Activated B cell treated with CpG ODN at 0.5 μM for 24 hours (primary cell): Measurements from ENCODE around the gene FGF9. TPM values are rescaled to one million over a fixed set of nuclear protein-coding genes. Genes with fewer than 3 reads are reported as not detected.

Source experiments
- ATAC-seq: fragments of 200-7000 bp; cut with Tn5 transposase; one replicate; pipeline ENCODE4 v1.10.0; 2021; ENCODE audit warnings: low read depth, mild to moderate bottlenecking, moderate library complexity
- CTCF ChIA-PET: fragments of 350-600 bp; sonication (Branson Sonifier 250); formaldehyde crosslinking; loops from one replicate; lab custom pipeline; 2021; ENCODE audit warnings: antibody characterized with exemption; lab: Charles Lee
- POLR2A ChIA-PET: fragments of 350-600 bp; sonication (Branson Sonifier 250); formaldehyde crosslinking; loops from one replicate; lab custom pipeline; 2021; ENCODE audit warnings: antibody characterized with exemption; lab: Charles Lee
- DNase-seq: peaks from one replicate; pipeline ENCODE4 v3.0.0; 2022
- H3K27ac Mint-ChIP-seq: one replicate; pipeline ENCODE4 v1.8.0; 2020; ENCODE audit warnings: mixed read lengths
- H3K27me3 Mint-ChIP-seq: one replicate; pipeline ENCODE4 v1.8.0; 2021; ENCODE audit warnings: mixed read lengths
- H3K36me3 Mint-ChIP-seq: one replicate; pipeline ENCODE4 v1.8.0; 2021; ENCODE audit warnings: low read depth, mixed read lengths
- H3K4me1 Mint-ChIP-seq: one replicate; pipeline ENCODE4 v1.8.0; 2021; ENCODE audit warnings: mixed read lengths
- H3K4me3 Mint-ChIP-seq: one replicate; pipeline ENCODE4 v1.8.0; 2020; ENCODE audit warnings: mild to moderate bottlenecking, mixed read lengths
- H3K9me3 Mint-ChIP-seq: one replicate; pipeline ENCODE4 v1.8.0; 2020; ENCODE audit warnings: mixed read lengths
- intact Hi-C: fragments of 100-400 bp; cut with micrococcal nuclease; formaldehyde crosslinking; loops from one replicate; pipeline ENCODE4 v1.15.1; 2024
- total RNA-seq: library from RNA; stranded (reverse); gene quantifications from 2 replicates; pipeline ENCODE4 v1.2.3, GENCODE V29; 2022
- TF ChIP-seq, protein P1 (sequence below): fragments of 200-600 bp; IDR thresholded peaks from one replicate; pipeline ENCODE4 v1.8.0; 2022; ENCODE audit warnings: antibody characterized with exemption, mild to moderate bottlenecking

Gene FGF9
- total RNA-seq, 1 donor from 2014 or later, result 0.22 TPM

- Mint-ChIP-seq H3K9me3 (no peaks in the 10 kb centered on the region), H3K4me1 (no peaks in the 10 kb centered on the region), H3K27me3 (no peaks in the 10 kb centered on the region), H3K36me3 (no peaks in the 10 kb centered on the region), H3K4me3 (no peak overlapping the region), H3K27ac (no peak overlapping the region)
- ChIA-PET CTCF (no interaction called here), POLR2A (no interaction called here)
- DNase-seq, result no peak
- no peak for ATAC-seq
- intact Hi-C loops, result no loop called here
- TF ChIP-seq, protein P1, sequence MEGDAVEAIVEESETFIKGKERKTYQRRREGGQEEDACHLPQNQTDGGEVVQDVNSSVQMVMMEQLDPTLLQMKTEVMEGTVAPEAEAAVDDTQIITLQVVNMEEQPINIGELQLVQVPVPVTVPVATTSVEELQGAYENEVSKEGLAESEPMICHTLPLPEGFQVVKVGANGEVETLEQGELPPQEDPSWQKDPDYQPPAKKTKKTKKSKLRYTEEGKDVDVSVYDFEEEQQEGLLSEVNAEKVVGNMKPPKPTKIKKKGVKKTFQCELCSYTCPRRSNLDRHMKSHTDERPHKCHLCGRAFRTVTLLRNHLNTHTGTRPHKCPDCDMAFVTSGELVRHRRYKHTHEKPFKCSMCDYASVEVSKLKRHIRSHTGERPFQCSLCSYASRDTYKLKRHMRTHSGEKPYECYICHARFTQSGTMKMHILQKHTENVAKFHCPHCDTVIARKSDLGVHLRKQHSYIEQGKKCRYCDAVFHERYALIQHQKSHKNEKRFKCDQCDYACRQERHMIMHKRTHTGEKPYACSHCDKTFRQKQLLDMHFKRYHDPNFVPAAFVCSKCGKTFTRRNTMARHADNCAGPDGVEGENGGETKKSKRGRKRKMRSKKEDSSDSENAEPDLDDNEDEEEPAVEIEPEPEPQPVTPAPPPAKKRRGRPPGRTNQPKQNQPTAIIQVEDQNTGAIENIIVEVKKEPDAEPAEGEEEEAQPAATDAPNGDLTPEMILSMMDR, result no peak
Observed at GRCh38 chr13:21735701-21736401, 65.0 kb downstream of the FGF9 start.

DNA sequence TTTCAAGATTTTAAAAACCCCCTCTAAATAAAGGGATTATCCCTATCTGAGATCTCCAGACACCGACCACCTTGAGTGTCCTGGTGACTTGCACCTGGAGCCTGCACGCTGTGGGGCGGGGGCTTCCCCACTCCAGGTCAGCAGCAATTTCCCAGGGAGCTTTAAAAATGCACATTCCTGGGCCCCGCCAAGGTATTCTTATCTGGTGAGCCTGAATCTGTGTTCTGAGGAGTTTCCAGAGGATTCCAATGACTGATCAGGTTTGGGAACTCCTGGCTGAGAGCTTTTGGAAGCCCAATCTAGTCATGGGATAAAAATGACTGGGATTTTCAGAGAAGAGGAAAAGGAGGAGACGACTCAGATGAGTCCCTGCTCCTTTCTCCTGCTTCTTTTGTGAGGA is 66.1 kb downstream of the FGF9 start:
- Mint-ChIP-seq H3K4me3 (no peak overlapping the region), H3K27ac (no peak overlapping the region), H3K9me3 (no peaks in the 10 kb centered on the region), H3K4me1 (no peaks in the 10 kb centered on the region), H3K36me3 (no peaks in the 10 kb centered on the region), H3K27me3 (no peaks in the 10 kb centered on the region)
- intact Hi-C loops, result no loop called here
- DNase-seq (no peak), ATAC-seq (no peak)
- TF ChIP-seq, protein P1, result no peak
- ChIA-PET CTCF (no interaction called here), POLR2A (no interaction called here)

- Mint-ChIP-seq H3K27me3 (no peaks in the 10 kb centered on the region), H3K9me3 (no peaks in the 10 kb centered on the region), H3K4me3 (no peak overlapping the region), H3K27ac (no peak overlapping the region), H3K4me1 (no peaks in the 10 kb centered on the region), H3K36me3 (no peaks in the 10 kb centered on the region)
- ChIA-PET POLR2A (no interaction called here), CTCF (no interaction called here)
- TF ChIP-seq, protein P1, result no peak
- no peak for DNase-seq
- intact Hi-C loops, result no loop called here
- ATAC-seq, result no peak
Observed at GRCh38 chr13:21738630-21739029, 67.8 kb downstream of the FGF9 start.

DNA sequence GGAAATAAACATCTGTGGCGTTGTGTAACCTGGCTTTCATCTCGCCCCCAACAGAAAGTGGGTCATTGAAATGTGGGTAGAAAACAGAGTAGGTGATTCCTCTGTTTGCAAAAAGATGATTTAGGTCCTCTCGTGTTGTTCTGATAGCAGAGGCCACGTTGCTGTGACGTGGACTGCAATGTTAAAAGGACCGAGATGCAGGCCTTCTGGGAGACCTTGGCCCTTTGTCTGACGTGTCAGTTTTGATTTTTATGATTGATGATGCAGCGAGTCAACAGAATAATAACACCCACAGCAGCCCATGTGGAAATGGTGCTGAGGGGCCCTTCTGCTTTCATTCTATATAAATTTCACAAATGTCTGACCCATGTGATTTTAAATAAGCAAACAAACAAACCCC is 68.9 kb downstream of the FGF9 start:
- intact Hi-C loops, result loop anchor here (10.0 kb wide), 1 partner anchor 105 kb away; no protein-coding TSS in a partner anchor
- ChIA-PET CTCF (no interaction called here), POLR2A (no interaction called here)
- Mint-ChIP-seq H3K36me3 (no peaks in the 10 kb centered on the region), H3K27ac (no peak overlapping the region), H3K4me1 (no peaks in the 10 kb centered on the region), H3K4me3 (no peak overlapping the region), H3K27me3 (no peaks in the 10 kb centered on the region), H3K9me3 (no peaks in the 10 kb centered on the region)
- ATAC-seq (no peak), DNase-seq (no peak)
- TF ChIP-seq, protein P1, result no peak

- intact Hi-C loops, result loop anchor here (10.0 kb wide), 1 partner anchor 107 kb away; no protein-coding TSS in a partner anchor
- DNase-seq, result no peak
- H3K4me1 Mint-ChIP-seq, result no peaks in the 10 kb centered on the region
- H3K27me3 Mint-ChIP-seq, result no peaks in the 10 kb centered on the region
- ChIA-PET POLR2A (no interaction called here), CTCF (no interaction called here)
- no peaks in the 10 kb centered on the region for H3K9me3 Mint-ChIP-seq
- no peak for ATAC-seq
- TF ChIP-seq, protein P1, result no peak
- H3K4me3 Mint-ChIP-seq, result no peak overlapping the region
- H3K27ac Mint-ChIP-seq, result no peak overlapping the region
- H3K36me3 Mint-ChIP-seq, result no peaks in the 10 kb centered on the region
Observed at GRCh38 chr13:21741396-21741979, 70.6 kb downstream of the FGF9 start.
